GM12873 (cell line): ENCODE results near the gene ARFIP1.

Experiments
- TF ChIP-seq, protein P1 (sequence below): IDR thresholded peaks from 2 replicates; pipeline ENCODE4 v1.5.1; 2012; ENCODE audit warnings: low read depth, mild to moderate bottlenecking, moderate library complexity, low read length, control low read depth; ENCODE audit not compliant: insufficient read depth; ENCODE audit errors: missing control alignments

Gene ARFIP1

DNA sequence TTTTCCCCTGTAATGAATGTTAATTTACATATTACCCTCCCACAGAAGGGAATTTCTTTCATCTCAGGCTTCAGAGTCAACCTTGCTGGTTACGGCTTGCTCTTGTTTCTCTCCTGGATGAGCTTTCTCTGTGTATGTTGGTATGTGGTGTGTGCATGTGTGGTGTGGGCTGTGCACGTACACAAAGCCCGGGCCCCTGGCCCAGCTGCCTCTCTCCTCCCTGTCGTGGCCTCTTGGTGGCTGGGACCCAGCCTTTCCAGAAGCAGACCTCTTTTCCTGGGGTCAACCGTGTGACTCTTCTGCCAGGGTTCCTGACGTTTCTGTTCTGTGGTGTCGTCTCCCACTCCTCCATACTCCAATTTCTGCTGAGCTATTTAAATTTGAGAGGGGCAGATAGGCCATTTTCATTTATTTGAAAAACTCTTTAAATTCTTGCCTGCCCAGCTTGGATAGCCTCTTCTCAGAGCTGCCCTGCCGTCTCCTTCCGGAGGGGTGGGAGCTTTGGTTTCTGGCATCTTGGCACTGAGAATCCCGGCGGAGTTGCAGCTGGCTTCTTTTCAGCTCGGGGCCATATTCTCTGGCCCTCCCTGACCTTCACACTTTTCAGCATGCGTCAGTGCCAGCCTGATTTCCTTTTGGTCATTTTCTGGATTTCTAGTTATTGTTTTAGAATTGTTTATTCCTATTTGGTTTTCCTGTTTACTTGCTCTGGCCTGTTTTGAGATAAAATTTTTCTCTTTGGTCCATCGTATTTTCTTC is 181.4 kb downstream of the ARFIP1 start:
- TF ChIP-seq, protein P1, sequence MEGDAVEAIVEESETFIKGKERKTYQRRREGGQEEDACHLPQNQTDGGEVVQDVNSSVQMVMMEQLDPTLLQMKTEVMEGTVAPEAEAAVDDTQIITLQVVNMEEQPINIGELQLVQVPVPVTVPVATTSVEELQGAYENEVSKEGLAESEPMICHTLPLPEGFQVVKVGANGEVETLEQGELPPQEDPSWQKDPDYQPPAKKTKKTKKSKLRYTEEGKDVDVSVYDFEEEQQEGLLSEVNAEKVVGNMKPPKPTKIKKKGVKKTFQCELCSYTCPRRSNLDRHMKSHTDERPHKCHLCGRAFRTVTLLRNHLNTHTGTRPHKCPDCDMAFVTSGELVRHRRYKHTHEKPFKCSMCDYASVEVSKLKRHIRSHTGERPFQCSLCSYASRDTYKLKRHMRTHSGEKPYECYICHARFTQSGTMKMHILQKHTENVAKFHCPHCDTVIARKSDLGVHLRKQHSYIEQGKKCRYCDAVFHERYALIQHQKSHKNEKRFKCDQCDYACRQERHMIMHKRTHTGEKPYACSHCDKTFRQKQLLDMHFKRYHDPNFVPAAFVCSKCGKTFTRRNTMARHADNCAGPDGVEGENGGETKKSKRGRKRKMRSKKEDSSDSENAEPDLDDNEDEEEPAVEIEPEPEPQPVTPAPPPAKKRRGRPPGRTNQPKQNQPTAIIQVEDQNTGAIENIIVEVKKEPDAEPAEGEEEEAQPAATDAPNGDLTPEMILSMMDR = no peak

GRCh38 chr4:152961773-152962115 is 182.0 kb downstream of the ARFIP1 start:
- TF ChIP-seq, protein P1 = no peak
